ENCODE data around the gene TIAM1. TPM values are rescaled to one million over a fixed set of nuclear protein-coding genes. Genes with fewer than 3 reads are reported as not detected.

Gene TIAM1
- total RNA-seq, 1 donor from 2014 or later = 17.8 TPM

DNA sequence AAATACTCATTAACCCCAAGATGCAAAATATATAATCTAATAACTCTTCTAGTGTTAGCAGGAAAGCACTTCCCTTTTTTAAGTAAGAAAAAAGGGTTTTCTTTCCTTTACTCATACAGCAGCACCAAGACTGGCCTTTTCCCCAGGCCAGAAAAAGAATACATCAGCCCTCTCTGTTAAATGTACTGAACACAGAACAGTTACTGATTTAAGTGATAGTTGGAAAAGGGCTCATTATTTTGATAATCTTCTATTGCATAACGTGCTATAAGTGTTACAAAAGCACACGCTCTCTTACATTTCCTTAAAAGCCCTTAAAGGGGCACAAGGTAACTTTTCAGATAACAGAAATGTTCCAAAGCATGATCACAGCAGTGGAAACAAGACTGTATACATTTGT, 142.9 kb downstream of the TIAM1 start:
- peak overlapping the region; percentile 8 for H3K9ac ChIP-seq (ENCODE audit: low read length)

DNA sequence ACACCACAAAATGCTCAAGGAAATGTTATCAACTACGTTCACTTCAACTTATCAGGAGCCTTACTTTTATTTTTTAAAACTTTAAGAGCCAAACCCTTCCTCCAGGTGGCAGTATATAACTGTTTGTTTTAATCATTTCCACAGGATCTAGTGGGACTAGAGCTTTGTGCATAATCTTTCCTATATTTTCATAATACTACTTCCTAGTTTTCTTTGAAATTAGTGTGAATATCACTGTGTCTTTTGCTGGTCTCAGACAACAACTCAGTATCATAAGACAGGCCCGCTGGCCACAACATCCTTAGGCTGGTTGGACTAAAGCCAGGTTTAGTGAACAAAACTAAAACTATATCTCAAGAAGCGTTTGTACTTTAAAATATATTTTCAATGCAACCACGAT, 145.5 kb downstream of the TIAM1 start:
- DNase-seq (ENCODE audit: low read depth) = peak; percentile 23
- FAIRE-seq = peak; percentile 89

More for the DNA sequence above, 142.9 kb downstream of the TIAM1 start:
- FAIRE-seq (no peak), DNase-seq (ENCODE audit: low read depth) (peak; percentile 1)
- Mint-ChIP-seq H3K4me1 (ENCODE audit: low read depth, unreplicated experiment) (peaks cover 15% of the 10 kb centered on the region), H3K27me3 (ENCODE audit: low read depth, unreplicated experiment) (no peaks in the 10 kb centered on the region), H3K36me3 (ENCODE audit: low read depth, unreplicated experiment) (no peaks in the 10 kb centered on the region), H3K27ac (ENCODE audit: unreplicated experiment) (no peak overlapping the region), H3K4me3 (ENCODE audit: unreplicated experiment) (no peak overlapping the region), H3K9me3 (ENCODE audit: unreplicated experiment) (no peaks in the 10 kb centered on the region)
- Histone ChIP-seq H3K27ac (ENCODE audit: low read depth, low read length) (no peak overlapping the region), H4K20me1 (ENCODE audit: insufficient read depth, low read length) (no peaks in the 10 kb centered on the region), H3K4me1 (ENCODE audit: insufficient read depth, low read length) (peaks cover 19% of the 10 kb centered on the region), H3K4me2 (ENCODE audit: low read length) (peak overlapping the region; percentile 45), H2AFZ (ENCODE audit: low read depth, low read length) (no peak overlapping the region), H3K36me3 (ENCODE audit: insufficient read depth, low read length) (no peaks in the 10 kb centered on the region), H3K9me3 (ENCODE audit: insufficient read depth, low read depth, low read length) (no peaks in the 10 kb centered on the region), H3K79me2 (ENCODE audit: insufficient read depth, low read length) (no peaks in the 10 kb centered on the region), H3K4me3 (ENCODE audit: insufficient read depth, low read depth, low read length) (no peak overlapping the region), H3K27me3 (ENCODE audit: insufficient read depth, low read length) (no peaks in the 10 kb centered on the region)
- TF ChIP-seq, protein P1, sequence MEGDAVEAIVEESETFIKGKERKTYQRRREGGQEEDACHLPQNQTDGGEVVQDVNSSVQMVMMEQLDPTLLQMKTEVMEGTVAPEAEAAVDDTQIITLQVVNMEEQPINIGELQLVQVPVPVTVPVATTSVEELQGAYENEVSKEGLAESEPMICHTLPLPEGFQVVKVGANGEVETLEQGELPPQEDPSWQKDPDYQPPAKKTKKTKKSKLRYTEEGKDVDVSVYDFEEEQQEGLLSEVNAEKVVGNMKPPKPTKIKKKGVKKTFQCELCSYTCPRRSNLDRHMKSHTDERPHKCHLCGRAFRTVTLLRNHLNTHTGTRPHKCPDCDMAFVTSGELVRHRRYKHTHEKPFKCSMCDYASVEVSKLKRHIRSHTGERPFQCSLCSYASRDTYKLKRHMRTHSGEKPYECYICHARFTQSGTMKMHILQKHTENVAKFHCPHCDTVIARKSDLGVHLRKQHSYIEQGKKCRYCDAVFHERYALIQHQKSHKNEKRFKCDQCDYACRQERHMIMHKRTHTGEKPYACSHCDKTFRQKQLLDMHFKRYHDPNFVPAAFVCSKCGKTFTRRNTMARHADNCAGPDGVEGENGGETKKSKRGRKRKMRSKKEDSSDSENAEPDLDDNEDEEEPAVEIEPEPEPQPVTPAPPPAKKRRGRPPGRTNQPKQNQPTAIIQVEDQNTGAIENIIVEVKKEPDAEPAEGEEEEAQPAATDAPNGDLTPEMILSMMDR (IDR thresholded peaks at IDR 0.05; ENCODE audit: insufficient read depth, low read depth, low read length) = no peak
- no peak for TF ChIP-seq EZH2 (IDR thresholded peaks at IDR 0.05; ENCODE audit: insufficient read depth, low read length)

DNA sequence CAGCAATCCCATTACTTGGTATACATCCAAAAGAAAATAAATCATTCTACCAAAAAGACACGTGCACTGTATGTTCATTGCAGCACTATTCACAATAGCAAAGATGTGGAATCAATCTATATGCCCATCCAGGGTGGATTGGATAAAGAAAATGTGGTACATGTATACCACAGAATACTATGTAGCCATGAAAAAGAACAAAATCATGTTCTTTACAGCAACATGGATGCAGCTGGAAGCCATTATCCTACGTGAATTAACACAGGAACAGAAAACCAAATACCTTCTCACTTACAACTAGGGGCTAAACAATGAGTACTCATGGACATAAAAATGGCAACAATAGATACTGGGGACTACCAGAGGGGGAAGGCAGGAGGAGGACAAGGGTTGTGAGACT, 147.3 kb downstream of the TIAM1 start:
- Histone ChIP-seq H3K36me3 (ENCODE audit: insufficient read depth, low read length) (no peaks in the 10 kb centered on the region), H3K27ac (ENCODE audit: low read depth, low read length) (no peak overlapping the region), H3K9ac (ENCODE audit: low read length) (no peak overlapping the region), H3K4me3 (ENCODE audit: insufficient read depth, low read depth, low read length) (no peak overlapping the region), H3K79me2 (ENCODE audit: insufficient read depth, low read length) (no peaks in the 10 kb centered on the region), H3K4me2 (ENCODE audit: low read length) (no peak overlapping the region), H3K4me1 (ENCODE audit: insufficient read depth, low read length) (peaks cover 6% of the 10 kb centered on the region), H3K9me3 (ENCODE audit: insufficient read depth, low read depth, low read length) (no peaks in the 10 kb centered on the region), H3K27me3 (ENCODE audit: insufficient read depth, low read length) (no peaks in the 10 kb centered on the region), H2AFZ (ENCODE audit: low read depth, low read length) (no peak overlapping the region), H4K20me1 (ENCODE audit: insufficient read depth, low read length) (no peaks in the 10 kb centered on the region)
- no peak for DNase-seq (ENCODE audit: low read depth)
- Mint-ChIP-seq H3K27ac (ENCODE audit: unreplicated experiment) (no peak overlapping the region), H3K27me3 (ENCODE audit: low read depth, unreplicated experiment) (no peaks in the 10 kb centered on the region), H3K4me3 (ENCODE audit: unreplicated experiment) (no peak overlapping the region), H3K9me3 (ENCODE audit: unreplicated experiment) (no peaks in the 10 kb centered on the region), H3K36me3 (ENCODE audit: low read depth, unreplicated experiment) (peaks cover 4% of the 10 kb centered on the region), H3K4me1 (ENCODE audit: low read depth, unreplicated experiment) (peaks cover 5% of the 10 kb centered on the region)
- TF ChIP-seq, protein P1 (IDR thresholded peaks at IDR 0.05; ENCODE audit: insufficient read depth, low read depth, low read length) = no peak
- TF ChIP-seq EZH2 (IDR thresholded peaks at IDR 0.05; ENCODE audit: insufficient read depth, low read length) = no peak
- FAIRE-seq = no peak

More for the DNA sequence above, 145.5 kb downstream of the TIAM1 start:
- Mint-ChIP-seq H3K27ac (ENCODE audit: unreplicated experiment) (no peak overlapping the region), H3K4me3 (ENCODE audit: unreplicated experiment) (no peak overlapping the region), H3K27me3 (ENCODE audit: low read depth, unreplicated experiment) (no peaks in the 10 kb centered on the region), H3K36me3 (ENCODE audit: low read depth, unreplicated experiment) (no peaks in the 10 kb centered on the region), H3K9me3 (ENCODE audit: unreplicated experiment) (no peaks in the 10 kb centered on the region), H3K4me1 (ENCODE audit: low read depth, unreplicated experiment) (peaks cover 8% of the 10 kb centered on the region)
- H3K4me3 ChIP-seq (ENCODE audit: insufficient read depth, low read depth, low read length) = no peak overlapping the region
- no peaks in the 10 kb centered on the region for H3K36me3 ChIP-seq (ENCODE audit: insufficient read depth, low read length)
- no peak overlapping the region for H2AFZ ChIP-seq (ENCODE audit: low read depth, low read length)
- H3K9me3 ChIP-seq (ENCODE audit: insufficient read depth, low read depth, low read length) = no peaks in the 10 kb centered on the region
- H3K79me2 ChIP-seq (ENCODE audit: insufficient read depth, low read length) = no peaks in the 10 kb centered on the region
- H3K9ac ChIP-seq (ENCODE audit: low read length) = peak overlapping the region; percentile 33
- H3K27me3 ChIP-seq (ENCODE audit: insufficient read depth, low read length) = no peaks in the 10 kb centered on the region
- peak overlapping the region; percentile 15 for H3K4me2 ChIP-seq (ENCODE audit: low read length)
- H3K27ac ChIP-seq (ENCODE audit: low read depth, low read length) = no peak overlapping the region
- H4K20me1 ChIP-seq (ENCODE audit: insufficient read depth, low read length) = no peaks in the 10 kb centered on the region
- TF ChIP-seq, protein P1 (IDR thresholded peaks at IDR 0.05; ENCODE audit: insufficient read depth, low read depth, low read length) = peak; percentile 62
- TF ChIP-seq EZH2 (IDR thresholded peaks at IDR 0.05; ENCODE audit: insufficient read depth, low read length) = no peak
- H3K4me1 ChIP-seq (ENCODE audit: insufficient read depth, low read length) = peaks cover 16% of the 10 kb centered on the region
